ENCODE data around the gene AIF1L. TPM values are rescaled to one million over a fixed set of nuclear protein-coding genes. Genes with fewer than 3 reads are reported as not detected.

Gene AIF1L
- total and polyA plus RNA-seq, 2 donors (not counting 1 experiment from before 2014, with no cell fraction given) = 2.3 to 3.3 TPM

GRCh38 chr9:131050831-131051230, 45.5 kb upstream of the AIF1L start:
- no peaks in the 10 kb centered on the region for H3K9me3 ChIP-seq (ENCODE audit: control insufficient read depth, insufficient read depth, low read depth, low read length)
- no peak overlapping the region for H2AFZ ChIP-seq (ENCODE audit: low read length)
- H3K27ac ChIP-seq (ENCODE audit: insufficient read depth, low read length) = no peak overlapping the region
- H3K4me1 ChIP-seq (ENCODE audit: control insufficient read depth, extremely low read depth, insufficient read depth, low read length) = no peaks in the 10 kb centered on the region
- DNase-seq (ENCODE audit: low read depth in 2 of 2) = no peak
- H3K4me3 ChIP-seq (replicated peaks in 1 of 4; ENCODE audit: control extremely low read depth in 1 of 4, insufficient read depth in 1 of 4, low read depth in 3 of 4, low read length in 4 of 4) = no peak overlapping the region
- H4K20me1 ChIP-seq (ENCODE audit: control insufficient read depth, extremely low read depth, insufficient read depth, low read length) = no peaks in the 10 kb centered on the region
- no peak overlapping the region for H3K9ac ChIP-seq (ENCODE audit: insufficient read depth, low read length)
- peaks cover 4% of the 10 kb centered on the region for H3K27me3 ChIP-seq (ENCODE audit: control insufficient read depth, insufficient read depth, low read length)
- no peaks in the 10 kb centered on the region for H3K79me2 ChIP-seq (ENCODE audit: control insufficient read depth, insufficient read depth, low read length)
- no peaks in the 10 kb centered on the region for H3K36me3 ChIP-seq (ENCODE audit: control insufficient read depth, insufficient read depth, low read length)
- no peak overlapping the region for H3K4me2 ChIP-seq (ENCODE audit: extremely low read depth, insufficient read depth, low read length)
- TF ChIP-seq EZH2 (IDR thresholded peaks at IDR 0.05; ENCODE audit: low read length, missing control alignments) = no peak
- TF ChIP-seq, protein P1, sequence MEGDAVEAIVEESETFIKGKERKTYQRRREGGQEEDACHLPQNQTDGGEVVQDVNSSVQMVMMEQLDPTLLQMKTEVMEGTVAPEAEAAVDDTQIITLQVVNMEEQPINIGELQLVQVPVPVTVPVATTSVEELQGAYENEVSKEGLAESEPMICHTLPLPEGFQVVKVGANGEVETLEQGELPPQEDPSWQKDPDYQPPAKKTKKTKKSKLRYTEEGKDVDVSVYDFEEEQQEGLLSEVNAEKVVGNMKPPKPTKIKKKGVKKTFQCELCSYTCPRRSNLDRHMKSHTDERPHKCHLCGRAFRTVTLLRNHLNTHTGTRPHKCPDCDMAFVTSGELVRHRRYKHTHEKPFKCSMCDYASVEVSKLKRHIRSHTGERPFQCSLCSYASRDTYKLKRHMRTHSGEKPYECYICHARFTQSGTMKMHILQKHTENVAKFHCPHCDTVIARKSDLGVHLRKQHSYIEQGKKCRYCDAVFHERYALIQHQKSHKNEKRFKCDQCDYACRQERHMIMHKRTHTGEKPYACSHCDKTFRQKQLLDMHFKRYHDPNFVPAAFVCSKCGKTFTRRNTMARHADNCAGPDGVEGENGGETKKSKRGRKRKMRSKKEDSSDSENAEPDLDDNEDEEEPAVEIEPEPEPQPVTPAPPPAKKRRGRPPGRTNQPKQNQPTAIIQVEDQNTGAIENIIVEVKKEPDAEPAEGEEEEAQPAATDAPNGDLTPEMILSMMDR (conservative IDR thresholded peaks at IDR 0.05 in 1 of 2, IDR thresholded peaks at IDR 0.05 in 1 of 2; ENCODE audit: low read depth in 1 of 2, low read length in 2 of 2) = no peak

DNA sequence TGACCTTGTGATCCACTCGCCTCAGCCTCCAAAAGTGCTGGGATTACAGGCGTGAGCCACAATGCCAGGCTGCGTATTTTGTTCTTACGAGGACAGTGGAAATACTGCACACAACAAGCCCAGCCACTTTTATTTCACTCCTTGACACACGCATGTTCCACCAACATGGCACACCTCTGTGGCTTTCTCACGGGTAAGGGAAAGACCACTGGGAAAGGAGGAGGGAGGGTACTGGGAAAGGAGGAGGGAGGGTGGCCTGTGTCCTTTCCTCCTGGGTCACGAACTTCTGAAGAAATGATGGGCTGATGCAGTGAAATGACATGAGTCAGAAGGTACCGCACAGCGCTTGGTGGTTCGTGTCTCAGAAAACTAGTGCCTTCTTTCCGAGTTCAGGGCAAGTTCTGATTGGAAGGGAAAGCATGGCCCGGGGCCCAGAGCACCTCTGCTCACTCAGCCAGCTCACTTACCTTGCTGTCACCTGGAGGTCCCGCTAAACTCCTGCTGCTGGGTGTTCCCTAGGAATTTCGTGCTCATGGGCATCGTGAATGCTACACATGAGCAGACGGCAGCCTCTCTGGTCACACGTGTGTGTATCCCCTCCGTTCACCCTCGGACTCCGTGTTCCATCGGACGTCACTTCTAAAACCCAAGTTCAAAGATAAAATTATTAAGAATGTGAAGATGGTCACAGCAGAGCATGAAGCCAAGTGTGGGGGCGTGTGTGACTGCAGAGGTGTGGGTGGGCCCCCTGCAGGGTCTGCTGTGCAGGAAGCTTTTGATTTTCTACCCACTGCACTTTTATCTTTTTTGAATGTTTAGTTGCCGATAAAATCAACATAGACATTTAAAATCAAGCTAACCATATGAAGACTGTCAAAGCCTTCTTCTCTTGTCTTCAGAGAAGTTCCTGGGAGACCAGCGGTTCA, 44.5 kb upstream of the AIF1L start:
- Histone ChIP-seq H3K4me2 (ENCODE audit: extremely low read depth, insufficient read depth, low read length) (no peak overlapping the region), H3K27ac (ENCODE audit: insufficient read depth, low read length) (no peak overlapping the region), H4K20me1 (ENCODE audit: control insufficient read depth, extremely low read depth, insufficient read depth, low read length) (no peaks in the 10 kb centered on the region), H3K4me1 (ENCODE audit: control insufficient read depth, extremely low read depth, insufficient read depth, low read length) (no peaks in the 10 kb centered on the region), H3K9ac (ENCODE audit: insufficient read depth, low read length) (no peak overlapping the region), H3K4me3 (replicated peaks in 1 of 4; ENCODE audit: control extremely low read depth in 1 of 4, insufficient read depth in 1 of 4, low read depth in 3 of 4, low read length in 4 of 4) (no peak overlapping the region), H3K27me3 (ENCODE audit: control insufficient read depth, insufficient read depth, low read length) (peaks cover 4% of the 10 kb centered on the region), H3K9me3 (ENCODE audit: control insufficient read depth, insufficient read depth, low read depth, low read length) (no peaks in the 10 kb centered on the region), H2AFZ (ENCODE audit: low read length) (no peak overlapping the region), H3K36me3 (ENCODE audit: control insufficient read depth, insufficient read depth, low read length) (no peaks in the 10 kb centered on the region), H3K79me2 (ENCODE audit: control insufficient read depth, insufficient read depth, low read length) (no peaks in the 10 kb centered on the region)
- no peak for DNase-seq (ENCODE audit: low read depth in 2 of 2)
- TF ChIP-seq, protein P1 (conservative IDR thresholded peaks at IDR 0.05 in 1 of 2, IDR thresholded peaks at IDR 0.05 in 1 of 2; ENCODE audit: low read depth in 1 of 2, low read length in 2 of 2) = no peak
- no peak for TF ChIP-seq EZH2 (IDR thresholded peaks at IDR 0.05; ENCODE audit: low read length, missing control alignments)

- no peak overlapping the region for H3K9ac ChIP-seq (ENCODE audit: insufficient read depth, low read length)
- TF ChIP-seq, protein P1 (conservative IDR thresholded peaks at IDR 0.05 in 1 of 2, IDR thresholded peaks at IDR 0.05 in 1 of 2; ENCODE audit: low read depth in 1 of 2, low read length in 2 of 2) = no peak
- no peak for TF ChIP-seq EZH2 (IDR thresholded peaks at IDR 0.05; ENCODE audit: low read length, missing control alignments)
- no peaks in the 10 kb centered on the region for H4K20me1 ChIP-seq (ENCODE audit: control insufficient read depth, extremely low read depth, insufficient read depth, low read length)
- H3K4me3 ChIP-seq (replicated peaks in 1 of 4; ENCODE audit: control extremely low read depth in 1 of 4, insufficient read depth in 1 of 4, low read depth in 3 of 4, low read length in 4 of 4) = no peak overlapping the region
- H3K36me3 ChIP-seq (ENCODE audit: control insufficient read depth, insufficient read depth, low read length) = no peaks in the 10 kb centered on the region
- no peak overlapping the region for H3K4me2 ChIP-seq (ENCODE audit: extremely low read depth, insufficient read depth, low read length)
- no peak overlapping the region for H2AFZ ChIP-seq (ENCODE audit: low read length)
- H3K79me2 ChIP-seq (ENCODE audit: control insufficient read depth, insufficient read depth, low read length) = no peaks in the 10 kb centered on the region
- no peak for DNase-seq (ENCODE audit: low read depth in 2 of 2)
- H3K27ac ChIP-seq (ENCODE audit: insufficient read depth, low read length) = no peak overlapping the region
- no peaks in the 10 kb centered on the region for H3K4me1 ChIP-seq (ENCODE audit: control insufficient read depth, extremely low read depth, insufficient read depth, low read length)
- H3K27me3 ChIP-seq (ENCODE audit: control insufficient read depth, insufficient read depth, low read length) = peaks cover 4% of the 10 kb centered on the region
- H3K9me3 ChIP-seq (ENCODE audit: control insufficient read depth, insufficient read depth, low read depth, low read length) = no peaks in the 10 kb centered on the region
Measured at GRCh38 chr9:131053896-131054295, 42.4 kb upstream of the AIF1L start.

Data from fibroblast of lung (primary cell).